Renal cortex interstitium (tissue), 11 donors: ENCODE data around the gene MAP1LC3A. TPM values are rescaled to one million over a fixed set of nuclear protein-coding genes. Genes with fewer than 3 reads are reported as not detected.
A peak's percentile ranks its signal among the peaks of the same experiment; 100 is the strongest.

Source experiments
- DNase-seq, 11 donors: peaks; one replicate each; pipeline ENCODE4 v3.0.0-alpha.2; 2013; ENCODE audit warnings: low read depth in 9 of 11, low spot score in 4 of 11; ENCODE audit errors: extremely low read depth in 1 of 11
- polyA plus RNA-seq, 3 donors: library from polyadenylated mRNA; unstranded; fragments of 120-200 nt; gene quantifications; one replicate each; pipeline ENCODE4 v1.2.1, GENCODE V29; 2013; ENCODE audit not compliant: insufficient read length in 3 of 3

The MAP1LC3A gene
- polyA plus RNA-seq, 3 donors, result 17.7 to 38.7 (median 31.7) TPM

GRCh38 chr20:34581341-34582184 lies 23.0 kb downstream of the MAP1LC3A start:
- no peak for DNase-seq

GRCh38 chr20:34582221-34582620 lies 23.7 kb downstream of the MAP1LC3A start:
- no peak for DNase-seq

- no peak for DNase-seq
These were observed 24.4 kb downstream of the MAP1LC3A start for GRCh38 chr20:34582911-34583310.

- no peak for DNase-seq
These were observed 25.0 kb downstream of the MAP1LC3A start for GRCh38 chr20:34583544-34583943.

- no peak for DNase-seq
These were observed 26.5 kb downstream of the MAP1LC3A start for GRCh38 chr20:34585019-34585418.

GRCh38 chr20:34586488-34587163 lies 28.1 kb downstream of the MAP1LC3A start:
- DNase-seq, result no peak

GRCh38 chr20:34595377-34596184 lies 37.1 kb downstream of the MAP1LC3A start:
- DNase-seq, result no peak

GRCh38 chr20:34600892-34601653 lies 42.6 kb downstream of the MAP1LC3A start:
- DNase-seq, result no peak

GRCh38 chr20:34604980-34605788 lies 46.7 kb downstream of the MAP1LC3A start:
- DNase-seq, result peak in 6 of 11 donors; percentile 9 to 46 (median 23)

- DNase-seq, result no peak
These were observed 48.5 kb downstream of the MAP1LC3A start for GRCh38 chr20:34607066-34607465.

Other genes starting within 250 kb of the MAP1LC3A start
- gene ITCH, start 195.4 kb upstream of the MAP1LC3A start, polyA plus RNA-seq, result 10 to 100 TPM; 42.6 to 51.3 (median 43.3) TPM
- 100 to 1,000 TPM; 178 to 205 (median 203) TPM for gene DYNLRB1, start 42.3 kb upstream of the MAP1LC3A start, polyA plus RNA-seq
- gene PIGU, start 118.4 kb downstream of the MAP1LC3A start, polyA plus RNA-seq, result 10 to 100 TPM; 35.4 to 41.2 (median 39.6) TPM
- gene TP53INP2, start 145.6 kb downstream of the MAP1LC3A start, polyA plus RNA-seq, result 10 to 100 TPM; 11.9 to 17.4 (median 13.8) TPM